Embryonic facial prominence (tissue), 1 donor: Measurements from ENCODE around the gene SLC36A1.

ENCODE experiments used
- DNase-seq: peaks from one replicate; pipeline ENCODE4 v3.0.0-alpha.2; 2016; ENCODE audit errors: extremely low spot score

Gene SLC36A1

DNA sequence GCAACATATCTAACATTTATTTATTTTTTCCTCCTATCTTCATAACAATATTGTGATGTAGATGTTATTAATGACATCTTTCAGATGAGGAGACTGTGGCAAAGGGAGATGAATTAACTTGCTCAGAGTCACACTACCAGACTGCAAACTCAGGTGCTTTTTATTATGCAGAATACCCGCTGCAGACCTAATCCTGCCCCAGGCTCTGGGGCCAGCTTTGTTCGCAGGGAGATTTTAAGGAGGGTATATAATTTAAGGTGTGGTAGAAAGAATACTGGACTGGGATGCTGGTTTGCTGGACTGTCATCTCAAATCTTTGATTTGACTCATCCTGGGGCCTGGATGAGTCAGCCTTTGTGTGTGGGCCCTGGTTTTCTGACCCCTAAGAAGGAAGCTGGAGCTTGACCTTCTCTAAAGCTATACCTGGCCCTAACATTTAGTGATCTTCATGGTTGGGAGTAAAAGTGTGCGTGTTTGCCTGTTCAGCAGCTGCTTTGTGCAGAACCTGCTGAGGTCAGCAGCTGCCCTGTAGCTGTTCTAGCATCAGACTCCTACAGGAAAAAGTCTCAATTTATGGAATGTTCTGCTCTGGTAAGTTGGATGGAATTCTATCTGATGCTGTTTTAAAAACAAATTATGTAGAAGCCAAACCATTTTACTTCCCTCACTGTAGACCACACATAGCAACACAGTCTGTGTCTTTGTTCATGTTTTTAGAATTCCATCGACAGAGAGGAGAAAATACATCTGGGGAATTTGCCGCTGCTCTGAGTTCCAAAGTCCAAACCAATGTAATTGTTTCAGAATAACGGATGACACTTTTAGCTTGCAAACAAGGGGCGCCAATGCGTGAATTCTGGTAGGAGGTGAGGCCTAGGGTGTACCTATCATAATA, 4.5 kb downstream of the SLC36A1 start:
- no peak for DNase-seq

DNA sequence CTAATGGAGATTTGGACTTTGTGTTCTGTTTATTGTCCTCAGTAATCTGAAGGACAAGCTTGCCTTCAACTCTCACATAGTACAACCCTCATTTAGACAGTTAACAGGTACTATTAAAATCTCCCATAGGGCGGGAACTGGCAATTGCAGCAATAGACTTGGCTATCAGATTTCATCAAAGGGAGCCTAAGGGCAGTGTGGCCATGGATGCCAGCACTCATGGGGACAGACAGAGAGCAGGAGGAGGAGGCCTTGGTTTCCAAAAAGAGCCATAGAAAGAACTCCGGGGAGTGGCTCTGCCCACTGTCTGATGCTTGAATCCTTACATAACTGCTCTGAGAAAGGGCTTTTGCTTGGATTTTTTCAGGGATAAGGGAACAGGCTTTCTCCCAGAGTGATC, 6.8 kb downstream of the SLC36A1 start:
- no peak for DNase-seq

- no peak for DNase-seq
Measured at GRCh38 chr5:151454889-151455288, 7.5 kb downstream of the SLC36A1 start.

DNA sequence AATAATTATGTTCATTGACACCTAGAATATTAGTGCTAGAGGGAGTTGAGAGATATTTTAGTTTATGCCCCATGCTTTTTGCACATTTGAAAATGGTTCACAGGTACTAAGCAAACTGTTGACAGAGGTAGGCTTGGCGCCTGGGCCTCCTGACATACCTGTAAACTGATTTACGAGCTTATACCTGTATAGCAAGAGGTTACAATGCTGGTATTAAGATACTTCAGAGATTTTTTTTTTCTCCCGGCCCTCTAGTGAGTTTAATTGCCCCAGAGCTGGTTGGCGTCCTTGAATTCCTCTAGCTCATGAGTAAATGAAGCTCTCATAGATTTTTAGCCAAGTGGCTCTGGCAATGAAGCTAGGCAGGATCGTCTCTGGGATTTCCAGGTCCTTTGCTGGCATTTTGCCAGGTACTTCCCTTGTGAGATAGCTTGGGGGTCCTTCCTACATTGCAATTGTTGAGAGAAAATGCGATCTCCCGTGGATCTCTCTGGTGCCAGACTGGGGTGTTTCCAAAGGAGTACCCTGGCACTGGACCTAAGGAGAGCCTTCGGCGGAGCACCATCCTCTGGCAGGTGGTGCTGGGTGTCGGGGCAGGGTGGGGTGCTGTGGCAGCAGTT, 9.0 kb downstream of the SLC36A1 start:
- DNase-seq = no peak

DNA sequence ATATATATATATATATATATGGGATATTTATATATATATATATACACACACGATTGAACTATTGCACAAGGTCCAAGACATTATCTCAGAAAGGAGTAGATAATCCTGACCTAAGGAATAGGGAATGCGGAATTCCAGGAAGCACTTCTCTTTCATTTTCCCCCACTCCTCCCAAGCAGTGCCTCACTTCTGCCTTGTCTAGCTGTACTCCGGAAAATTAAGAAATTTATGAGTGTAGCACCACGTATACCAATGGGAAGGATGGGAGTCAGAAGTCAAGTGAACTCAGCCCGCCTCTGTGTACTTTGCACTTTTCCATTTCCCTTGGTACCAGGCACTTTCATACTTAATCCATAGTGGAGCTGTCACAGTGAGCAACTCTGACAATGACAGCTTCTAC, 10.9 kb downstream of the SLC36A1 start:
- DNase-seq = no peak

DNA sequence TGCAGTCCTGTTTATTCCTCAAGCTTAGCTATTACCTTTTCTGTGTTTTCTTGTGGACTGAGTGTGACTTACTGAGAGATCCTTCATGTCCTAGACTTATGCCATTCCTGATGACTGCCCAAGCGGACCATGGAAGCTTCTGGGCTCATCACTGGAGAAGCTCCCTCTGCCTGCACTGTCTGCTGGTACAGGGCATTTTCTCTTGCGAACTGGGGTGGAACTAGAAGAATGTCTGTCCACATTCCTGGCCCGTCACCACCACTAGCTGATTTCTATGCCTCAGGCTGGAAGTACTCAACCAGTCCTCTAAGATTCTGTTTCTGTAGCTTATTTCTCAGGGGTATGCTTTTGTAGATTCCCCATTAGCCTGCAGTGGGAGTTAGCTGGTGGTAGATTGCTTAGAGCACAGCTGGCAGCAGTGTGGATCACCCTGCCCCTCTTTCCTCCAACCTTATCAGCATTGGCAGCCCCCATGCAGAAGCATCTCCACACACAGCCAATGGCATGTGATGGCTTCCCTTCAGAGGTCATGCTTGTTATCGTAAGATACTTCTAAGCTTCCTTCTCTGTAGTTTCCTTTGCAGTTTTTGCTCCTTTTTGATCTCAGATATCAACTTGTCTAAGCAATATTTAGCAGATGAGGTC, 12.4 kb downstream of the SLC36A1 start:
- DNase-seq = no peak

DNA sequence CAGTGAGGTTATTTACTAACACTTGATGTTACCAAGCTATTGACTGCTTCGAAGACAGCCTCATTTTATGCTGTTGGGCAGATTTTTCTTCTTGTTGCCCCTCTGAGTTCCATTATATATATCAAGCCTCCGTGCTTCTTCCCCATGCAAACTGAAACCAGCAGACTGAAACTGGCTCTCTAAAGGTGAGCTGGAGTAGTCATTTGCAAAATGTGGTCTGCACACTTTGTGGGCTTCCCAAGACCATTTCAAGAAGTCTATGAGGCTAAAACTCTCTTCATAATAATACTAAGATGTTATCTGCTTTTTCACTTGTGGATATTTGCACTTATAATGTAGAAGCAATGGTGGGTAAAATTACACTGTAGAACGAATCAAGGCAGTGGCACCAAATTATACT, 13.9 kb downstream of the SLC36A1 start:
- DNase-seq = no peak

DNA sequence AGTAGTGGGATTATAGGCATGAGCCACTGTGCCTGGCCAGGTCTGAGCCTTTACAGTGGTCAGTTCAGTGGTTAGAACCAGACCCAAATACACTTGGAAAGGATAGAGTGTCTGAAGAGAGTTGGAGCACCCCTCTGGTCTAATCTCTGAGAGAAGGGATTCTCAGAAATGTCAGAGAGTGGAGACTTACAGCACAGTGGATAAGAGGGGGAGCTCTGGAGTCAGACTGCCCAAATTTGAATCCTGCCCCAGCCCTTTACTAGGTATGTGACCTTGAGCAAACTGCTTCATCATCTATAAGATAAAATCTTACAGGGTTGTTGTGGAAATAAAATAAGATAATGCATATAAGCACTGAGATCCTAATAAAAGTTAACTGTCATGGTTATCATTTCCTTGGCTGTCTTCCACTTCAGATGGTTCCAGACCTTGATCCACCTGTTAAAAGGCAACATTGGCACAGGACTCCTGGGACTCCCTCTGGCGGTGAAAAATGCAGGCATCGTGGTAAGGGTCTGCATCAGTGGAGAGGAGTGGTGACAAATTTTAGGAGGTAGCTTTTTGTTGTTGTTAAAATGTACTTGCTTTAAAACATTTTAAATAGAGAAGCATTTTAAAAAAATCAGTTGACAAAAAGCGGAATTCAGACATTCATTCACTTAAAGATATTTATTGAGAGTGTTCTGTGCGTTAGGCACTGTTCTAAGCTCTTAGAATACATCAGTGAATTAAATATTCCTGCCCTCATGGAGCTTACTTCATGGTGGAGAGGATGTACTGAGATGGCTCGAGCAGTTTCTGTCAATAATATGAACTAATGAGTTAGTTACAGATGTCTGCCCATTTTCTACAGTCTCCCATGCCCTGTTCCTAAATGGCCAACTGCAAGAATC, 16.0 kb downstream of the SLC36A1 start:
- DNase-seq = no peak

GRCh38 chr5:151464101-151464500, 16.7 kb downstream of the SLC36A1 start:
- DNase-seq = no peak

DNA sequence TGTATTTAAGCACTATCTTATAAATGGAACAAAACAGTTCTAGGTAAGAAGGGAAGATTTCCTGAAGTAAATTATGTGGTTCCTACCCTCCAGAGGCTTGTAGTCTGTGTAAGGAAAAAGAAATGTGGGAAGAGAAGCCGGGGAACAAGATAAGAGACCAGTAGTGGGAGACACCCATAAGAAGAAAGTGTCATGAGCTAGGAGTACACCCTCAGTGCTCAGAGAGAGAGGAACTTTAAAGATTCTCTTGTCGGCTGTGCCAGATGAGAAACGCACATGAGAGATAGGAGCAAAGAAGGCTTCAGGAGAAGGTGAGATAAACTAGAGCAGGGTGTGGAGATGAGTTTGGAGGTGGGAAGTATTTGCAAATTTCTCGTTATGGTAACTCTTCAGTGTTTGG, 18.1 kb downstream of the SLC36A1 start:
- DNase-seq = no peak

DNA sequence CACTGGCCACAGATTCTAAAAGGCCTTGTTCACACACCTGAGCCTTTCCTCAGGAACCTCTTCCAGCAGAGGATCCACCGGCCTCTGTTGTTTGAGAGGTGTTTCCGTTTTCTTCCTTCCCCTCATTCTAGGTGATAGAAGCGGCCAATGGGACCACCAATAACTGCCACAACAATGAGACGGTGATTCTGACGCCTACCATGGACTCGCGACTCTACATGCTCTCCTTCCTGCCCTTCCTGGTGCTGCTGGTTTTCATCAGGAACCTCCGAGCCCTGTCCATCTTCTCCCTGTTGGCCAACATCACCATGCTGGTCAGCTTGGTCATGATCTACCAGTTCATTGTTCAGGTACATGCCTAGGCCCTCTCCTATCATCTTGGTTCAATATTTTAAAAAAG, 20.2 kb downstream of the SLC36A1 start:
- DNase-seq = no peak

DNA sequence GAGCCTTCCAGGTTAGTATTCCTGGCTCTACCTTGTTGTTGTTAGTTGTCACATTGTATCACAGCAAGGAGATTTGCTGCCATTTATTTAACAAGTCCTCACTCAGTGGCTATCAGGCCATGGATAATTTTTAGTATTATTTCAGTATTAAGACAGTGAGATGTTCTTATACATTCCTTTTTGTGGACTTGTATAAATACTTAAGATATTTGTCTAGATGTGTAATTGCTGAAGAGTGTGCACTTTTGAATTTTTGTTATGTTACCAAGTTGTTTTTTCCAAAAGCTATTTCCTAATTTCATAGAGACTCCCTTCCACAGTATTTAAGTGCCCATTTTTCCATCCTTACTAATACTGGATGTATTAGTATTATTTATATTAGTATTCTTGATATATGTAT, 22.0 kb downstream of the SLC36A1 start:
- DNase-seq = no peak

DNA sequence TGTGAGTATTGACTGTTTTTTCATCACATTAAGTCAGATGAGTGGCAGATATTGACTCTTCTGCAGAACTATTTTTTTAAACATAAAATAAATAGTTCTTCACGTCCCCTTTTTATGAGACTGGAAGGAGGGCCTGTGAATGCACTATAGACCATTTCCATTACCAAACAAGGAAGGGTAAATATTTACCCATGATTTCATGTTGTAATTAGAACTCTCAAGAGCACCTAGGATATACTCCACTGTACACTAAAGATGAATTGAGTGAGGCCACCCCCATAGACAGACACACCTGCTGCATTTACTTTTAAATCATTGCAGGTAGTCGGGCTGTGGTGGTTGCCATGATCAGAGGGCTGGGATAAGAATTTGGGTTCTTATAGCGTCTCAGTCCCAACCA, 22.6 kb downstream of the SLC36A1 start:
- no peak for DNase-seq

DNA sequence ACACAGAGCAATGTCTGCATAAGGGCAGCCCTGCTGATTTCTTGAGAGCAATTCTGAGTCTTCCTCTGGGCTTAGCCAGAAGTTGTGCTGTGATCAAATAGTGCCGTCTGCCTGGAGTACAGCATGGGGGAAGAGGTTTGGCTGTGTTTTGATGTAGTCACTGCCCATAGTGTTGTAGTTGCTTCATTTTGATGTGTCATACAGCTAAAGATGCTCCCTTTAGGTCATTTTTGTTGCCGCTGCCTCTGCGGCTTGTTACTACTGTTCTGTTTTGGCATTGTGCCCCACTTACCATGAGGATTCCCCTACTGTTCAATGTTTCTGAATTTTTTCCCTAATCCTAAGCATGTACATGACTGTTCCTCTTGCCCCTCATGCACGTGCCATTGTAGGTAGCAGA, 23.0 kb downstream of the SLC36A1 start:
- DNase-seq = no peak

GRCh38 chr5:151471276-151471675, 23.9 kb downstream of the SLC36A1 start:
- no peak for DNase-seq

DNA sequence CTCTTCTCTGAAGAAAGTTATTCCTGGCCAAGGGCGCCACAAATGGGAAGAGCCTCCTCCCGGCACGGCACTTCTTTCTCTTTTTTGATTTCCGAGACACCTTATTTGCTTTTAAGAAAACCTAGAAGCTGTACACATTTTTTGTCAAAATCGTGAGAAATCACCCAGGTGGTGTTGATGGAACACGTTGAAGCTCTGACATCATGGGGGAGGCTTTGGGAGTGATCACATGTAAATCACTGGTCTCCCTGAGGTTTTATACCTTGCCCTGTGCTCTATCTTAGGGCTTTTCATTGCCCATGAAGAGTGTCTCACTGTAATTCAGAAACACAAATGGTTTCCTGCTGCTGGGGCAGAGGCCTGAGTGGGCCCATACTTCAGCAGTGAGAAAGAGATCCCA, 27.4 kb downstream of the SLC36A1 start:
- no peak for DNase-seq

DNA sequence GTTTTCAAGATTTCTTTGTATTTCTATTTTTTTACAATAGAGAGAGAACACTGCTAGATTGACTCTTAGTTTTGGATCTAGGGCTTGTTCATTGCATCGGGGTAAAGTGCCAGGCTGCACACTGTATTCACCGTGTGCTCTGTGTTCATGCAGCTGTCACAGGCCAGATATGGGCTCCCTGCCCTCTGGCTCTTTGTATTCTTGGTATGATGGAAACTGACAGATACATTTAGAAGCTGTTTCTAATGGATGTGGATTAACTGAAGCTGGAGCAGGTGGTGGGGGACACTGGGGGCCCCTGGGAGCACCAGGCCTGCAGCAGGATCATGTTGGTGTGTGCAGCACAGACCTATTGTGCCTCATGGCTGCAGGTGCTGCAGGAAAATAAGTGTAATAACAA, 28.0 kb downstream of the SLC36A1 start:
- DNase-seq = no peak

DNA sequence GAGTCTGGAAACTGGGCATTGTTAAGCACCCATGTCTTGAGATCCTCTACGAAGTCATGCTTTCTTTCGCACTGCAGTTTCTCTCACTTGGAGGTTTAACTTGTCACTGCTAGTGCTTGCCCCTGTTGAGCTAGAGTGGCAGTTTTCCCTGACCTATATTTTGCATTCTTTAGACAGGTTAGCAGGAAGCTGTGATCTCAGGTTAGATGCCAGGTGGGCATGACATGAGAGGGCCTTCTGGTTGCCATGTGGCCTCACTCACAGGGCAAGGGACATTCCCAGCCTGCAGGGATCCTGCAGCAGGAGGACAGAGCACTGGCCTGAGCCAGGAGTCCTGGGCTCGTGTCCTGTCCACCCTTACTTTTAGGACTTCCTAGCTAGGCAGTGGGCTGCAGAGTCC, 28.6 kb downstream of the SLC36A1 start:
- no peak for DNase-seq

- DNase-seq = no peak
Measured at GRCh38 chr5:151477101-151477500, 29.7 kb downstream of the SLC36A1 start.

GRCh38 chr5:151480384-151481293, 33.2 kb downstream of the SLC36A1 start:
- DNase-seq = no peak

- DNase-seq = no peak
Measured at GRCh38 chr5:151483176-151483575, 35.8 kb downstream of the SLC36A1 start.
